GM18511 (cell line): ENCODE results near the gene CCDC24.

Experiments
- ATAC-seq: cut with Tn5 transposase; IDR thresholded peaks from one replicate; pipeline ENCODE4 v1.9.1; 2021; ENCODE audit warnings: mild to moderate bottlenecking, moderate library complexity; ENCODE audit not compliant: unreplicated experiment

CCDC24 gene

DNA sequence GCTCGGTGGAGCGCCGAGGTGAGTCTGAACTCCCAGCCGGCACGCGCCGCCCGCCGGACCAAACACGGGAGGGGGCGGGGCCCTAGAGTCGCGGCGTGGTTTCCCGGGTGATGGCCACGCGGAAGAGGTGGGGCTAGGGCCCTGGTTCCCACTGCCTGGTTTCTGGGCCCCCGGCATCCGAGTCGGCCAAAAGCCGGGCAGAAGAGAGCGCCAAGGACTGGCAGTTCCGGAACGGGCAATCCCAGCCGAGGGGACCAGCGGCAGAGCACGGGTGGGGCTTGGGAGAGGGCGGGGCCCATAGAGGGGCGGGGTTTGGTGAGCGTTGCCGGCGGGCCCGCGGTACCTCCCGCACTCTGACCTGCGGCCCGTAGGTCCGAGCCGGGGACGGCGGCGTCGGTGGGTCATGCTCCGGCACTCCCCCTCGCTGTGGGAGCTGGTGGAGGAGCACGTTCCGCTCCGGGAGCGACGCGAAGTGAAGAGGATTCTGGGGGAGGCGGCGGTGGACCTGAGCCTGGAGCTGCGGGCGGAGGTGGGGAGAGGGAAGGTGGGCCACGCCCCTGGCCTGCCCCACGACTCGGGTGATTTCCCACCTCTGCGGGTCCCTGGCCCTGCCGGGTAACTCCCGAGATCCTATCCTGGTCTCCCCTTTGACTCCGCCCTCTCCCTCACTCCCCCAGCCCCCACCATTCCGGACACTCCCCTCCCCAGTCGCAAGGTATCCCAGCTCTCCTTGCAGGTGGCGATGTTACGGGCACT, at the start of gene CCDC24:
TSS of gene CCDC24 (plus strand) at position 124 of the 756 bp plus-strand sequence. CDS start at position 404, 280 bp downstream.
- peak; percentile 76 for ATAC-seq

DNA sequence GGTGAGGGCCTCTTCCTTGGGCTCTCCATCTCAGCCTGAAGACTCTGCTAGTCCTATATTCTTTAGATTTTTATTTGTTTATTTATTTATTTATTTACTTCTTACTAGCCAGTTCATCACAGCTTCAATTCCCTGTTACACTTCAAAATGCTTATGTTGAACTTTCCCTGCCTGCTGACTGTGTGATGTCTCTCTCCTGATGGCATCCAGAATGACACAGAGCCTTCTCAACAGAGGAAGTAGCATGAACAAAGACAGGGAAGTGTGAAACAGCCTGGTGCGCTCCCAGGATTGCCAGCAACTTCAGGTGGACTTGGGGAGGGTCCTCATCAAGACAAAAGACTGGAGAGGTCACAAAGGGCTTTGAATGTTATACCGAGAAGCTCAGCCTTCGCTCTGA, 49.0 kb upstream of the CCDC24 start:
- no peak for ATAC-seq

DNA sequence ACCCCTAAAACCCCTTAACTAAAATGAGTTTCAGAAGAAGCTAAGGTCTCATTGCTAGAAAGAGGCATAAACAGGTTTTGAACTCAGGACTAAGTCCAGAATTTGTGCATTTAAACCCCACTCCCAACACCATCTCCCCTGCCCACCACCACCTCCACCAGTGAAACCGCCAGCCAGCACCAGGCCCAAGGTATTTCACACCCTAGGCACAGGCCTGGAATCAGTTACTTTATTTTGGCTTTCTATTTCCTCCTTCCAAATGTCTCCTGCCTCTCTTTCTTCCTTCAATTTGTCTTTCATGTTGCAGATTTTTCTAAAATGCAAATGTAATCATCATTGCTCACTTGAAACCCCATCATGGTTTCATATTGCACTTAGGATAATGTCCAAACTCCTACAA, 46.5 kb upstream of the CCDC24 start:
- no peak for ATAC-seq

DNA sequence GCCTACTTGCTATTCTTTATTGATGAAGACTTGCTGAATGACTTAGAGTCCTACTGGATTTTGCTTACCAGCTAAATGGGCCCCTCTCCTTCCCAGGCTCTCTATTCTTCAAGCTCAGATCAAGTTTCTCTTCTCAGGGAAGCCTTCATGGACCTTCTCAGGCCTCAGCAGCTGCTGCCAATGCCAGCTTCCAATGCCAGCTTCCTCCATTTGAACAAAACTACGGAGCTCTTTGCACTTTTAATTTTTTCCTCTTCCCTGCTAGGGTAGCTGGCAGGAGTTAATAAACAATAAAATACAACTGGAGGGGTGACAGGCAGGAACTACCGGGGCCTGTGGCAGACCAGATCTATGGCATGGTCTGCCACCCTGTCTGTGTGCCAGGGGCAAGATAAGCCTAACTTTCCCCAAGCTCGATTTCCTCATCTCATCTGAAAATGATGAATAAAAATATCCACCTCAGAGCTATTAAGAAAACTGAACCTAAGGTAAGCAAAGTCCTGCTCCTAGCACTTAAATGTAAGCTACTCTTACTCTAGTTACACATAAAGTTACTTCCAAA, 45.6 kb upstream of the CCDC24 start:
- ATAC-seq = no peak

DNA sequence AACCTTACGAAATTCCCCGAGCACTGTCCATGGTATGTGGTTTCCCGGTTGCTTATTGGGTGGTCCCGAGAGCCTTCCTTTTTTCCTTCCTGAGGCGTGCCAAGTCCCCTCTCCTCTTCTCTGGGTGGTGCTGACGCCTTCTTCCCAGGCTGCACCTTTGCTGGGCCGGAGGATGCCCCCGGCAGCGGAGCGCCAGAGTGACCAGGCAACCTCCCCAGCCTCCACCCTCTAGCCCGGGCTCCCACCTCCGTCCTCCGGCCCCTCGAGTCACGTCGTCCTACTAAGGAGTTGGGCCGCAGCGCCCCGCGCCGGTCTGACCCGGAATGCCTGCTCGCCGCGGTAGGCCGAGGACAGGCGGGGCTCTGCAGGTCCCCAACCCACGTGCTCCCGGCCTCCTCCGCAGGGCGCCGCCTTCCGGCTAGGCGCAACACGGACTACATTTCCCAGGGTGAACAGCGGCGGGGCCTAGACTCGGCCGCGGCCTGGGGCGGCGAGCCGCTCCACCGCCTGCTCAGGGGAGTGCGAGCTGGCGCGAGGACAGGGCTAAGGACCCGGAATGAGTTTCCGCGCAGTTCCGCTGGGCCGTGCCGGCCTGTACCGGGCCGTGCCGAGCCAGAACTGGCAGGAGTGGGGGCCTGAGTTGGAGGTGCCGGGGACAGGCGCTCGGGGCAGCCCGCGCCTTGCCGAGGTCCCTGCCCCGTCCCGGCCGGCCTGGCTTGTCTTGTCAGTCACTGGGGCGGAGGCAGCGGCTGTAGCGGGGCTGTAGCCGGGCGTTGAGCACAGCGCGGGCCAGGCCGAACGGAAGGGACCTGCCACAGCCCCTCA, 45.0 kb upstream of the CCDC24 start, which contains the start of gene IPO13:
TSS of gene IPO13 (plus strand) at position 715 of the 825 bp plus-strand sequence. CDS start 651 bp downstream, outside the sequence.
- peak; percentile 92 for ATAC-seq

DNA sequence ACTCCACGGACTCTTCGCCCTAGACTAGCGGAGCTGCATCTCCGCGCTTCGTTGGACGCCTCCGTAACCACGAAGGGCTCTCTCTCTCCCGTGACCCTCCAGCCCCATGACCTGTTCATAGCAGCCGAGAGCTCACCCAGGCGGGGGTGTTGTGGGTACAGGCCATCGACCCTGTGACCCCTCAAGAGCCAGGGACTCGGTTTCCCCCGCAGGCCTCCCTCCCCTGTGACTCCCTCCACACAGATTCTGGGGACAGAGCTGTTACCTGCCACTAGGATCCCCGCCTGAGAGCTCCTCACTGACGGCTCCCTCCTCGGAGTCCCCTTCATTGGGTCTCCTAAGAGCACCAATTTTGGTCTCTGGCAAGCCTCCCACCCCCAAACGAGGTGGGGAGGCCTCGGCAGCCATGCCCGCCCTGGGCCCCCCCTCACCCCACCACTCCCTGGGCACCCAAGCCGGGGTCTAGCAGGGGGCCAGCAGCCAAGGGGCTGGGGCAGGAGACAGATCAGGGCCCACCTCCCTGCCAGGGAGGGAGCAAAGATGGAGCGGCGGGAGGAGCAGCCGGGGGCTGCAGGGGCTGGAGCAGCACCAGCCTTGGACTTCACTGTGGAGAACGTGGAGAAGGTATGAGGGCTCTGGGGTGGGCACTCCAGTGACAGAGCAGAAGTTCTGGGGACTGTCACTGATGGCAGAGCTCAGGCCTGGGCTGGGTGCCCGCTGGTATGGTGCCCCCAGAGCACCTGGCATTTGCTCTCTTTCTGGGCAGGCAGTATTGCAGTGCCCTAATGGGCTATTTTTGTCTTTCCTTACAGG, 44.1 kb upstream of the CCDC24 start:
- no peak for ATAC-seq

DNA sequence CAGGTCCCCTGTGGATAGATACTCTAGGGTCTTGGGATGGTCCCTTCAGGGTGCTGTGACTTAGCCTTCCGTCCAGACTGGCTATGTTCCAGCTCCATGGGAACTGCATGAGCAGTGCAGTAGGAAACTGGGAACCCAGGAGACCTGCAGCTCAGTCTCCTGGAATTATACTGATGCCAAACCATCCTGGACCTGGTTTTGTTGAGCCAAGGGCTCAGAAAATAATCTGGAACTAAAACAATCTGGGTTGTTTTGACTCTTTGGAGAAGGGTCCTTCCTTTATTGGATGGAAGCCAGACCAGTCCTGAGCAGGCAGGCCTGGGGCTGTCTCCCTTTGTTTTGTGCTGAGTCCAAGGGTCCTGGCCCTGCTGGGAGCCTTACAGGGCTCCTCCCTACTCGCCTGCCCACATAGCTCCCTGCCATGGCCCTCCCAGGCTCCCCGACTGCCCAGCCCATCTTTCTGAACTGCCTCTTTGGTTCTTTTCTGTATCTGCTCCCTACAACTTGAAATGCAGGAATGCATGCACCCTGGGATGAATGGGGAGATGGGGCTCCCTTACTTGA, 43.4 kb upstream of the CCDC24 start:
- ATAC-seq = no peak

DNA sequence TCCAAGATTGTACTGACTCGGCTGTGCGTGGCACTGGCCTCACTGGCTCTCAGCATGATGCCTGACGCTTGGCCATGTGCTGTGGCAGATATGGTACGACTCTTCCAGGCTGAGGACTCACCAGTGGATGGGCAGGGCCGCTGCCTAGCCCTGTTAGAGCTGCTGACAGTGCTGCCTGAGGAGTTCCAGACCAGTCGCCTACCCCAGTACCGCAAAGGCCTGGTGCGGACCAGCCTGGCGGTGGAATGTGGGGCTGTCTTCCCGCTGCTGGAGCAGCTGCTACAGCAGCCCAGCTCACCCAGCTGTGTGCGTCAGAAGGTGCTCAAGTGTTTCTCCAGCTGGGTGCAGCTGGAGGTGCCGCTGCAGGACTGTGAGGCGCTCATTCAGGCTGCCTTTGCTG, 41.7 kb upstream of the CCDC24 start:
- ATAC-seq = no peak

DNA sequence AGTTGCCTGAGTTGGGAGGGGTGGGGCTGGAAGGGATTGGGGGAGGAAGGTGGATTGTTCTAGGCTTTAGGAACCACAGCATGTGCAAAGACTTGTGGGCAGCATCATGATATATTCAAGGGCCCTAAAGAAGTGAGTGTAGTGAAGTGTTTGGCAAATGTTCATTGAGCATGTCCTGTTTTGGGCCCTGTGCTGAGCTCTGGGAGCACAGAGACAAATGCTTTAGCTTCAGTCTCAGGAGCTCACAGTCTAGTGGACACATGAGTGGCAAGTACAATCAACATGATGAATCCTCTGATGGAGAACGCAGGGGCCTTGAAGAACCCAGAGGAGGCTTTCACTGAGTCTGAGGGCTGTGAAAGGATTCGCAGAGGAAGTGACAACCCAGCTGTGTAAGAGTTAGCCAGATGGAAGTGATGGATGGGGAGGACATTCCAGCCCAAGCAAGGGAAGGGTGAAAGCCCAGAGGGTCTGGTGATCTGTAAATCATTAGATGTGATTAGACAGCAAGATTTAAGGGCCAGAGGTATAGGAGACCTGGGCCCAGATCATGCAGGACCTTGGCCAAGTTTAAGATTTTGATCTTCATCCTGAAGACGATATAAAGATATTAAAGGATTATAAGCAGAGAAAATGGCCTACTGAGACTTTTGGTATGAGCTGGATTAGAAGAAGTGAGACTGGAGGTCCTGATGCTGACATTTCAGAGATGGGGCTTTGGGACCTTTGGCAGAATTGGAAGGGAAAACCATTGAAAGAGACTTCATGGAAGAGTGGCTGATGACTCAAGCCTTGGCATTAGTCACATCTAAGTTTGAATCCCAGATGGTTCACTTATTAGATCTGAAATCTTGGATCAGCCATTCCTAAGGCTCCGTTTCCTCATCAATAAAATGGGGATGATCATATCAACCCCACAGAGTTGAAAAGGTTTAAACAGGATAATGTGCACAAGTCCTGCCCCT, 40.1 kb upstream of the CCDC24 start:
- ATAC-seq = no peak

DNA sequence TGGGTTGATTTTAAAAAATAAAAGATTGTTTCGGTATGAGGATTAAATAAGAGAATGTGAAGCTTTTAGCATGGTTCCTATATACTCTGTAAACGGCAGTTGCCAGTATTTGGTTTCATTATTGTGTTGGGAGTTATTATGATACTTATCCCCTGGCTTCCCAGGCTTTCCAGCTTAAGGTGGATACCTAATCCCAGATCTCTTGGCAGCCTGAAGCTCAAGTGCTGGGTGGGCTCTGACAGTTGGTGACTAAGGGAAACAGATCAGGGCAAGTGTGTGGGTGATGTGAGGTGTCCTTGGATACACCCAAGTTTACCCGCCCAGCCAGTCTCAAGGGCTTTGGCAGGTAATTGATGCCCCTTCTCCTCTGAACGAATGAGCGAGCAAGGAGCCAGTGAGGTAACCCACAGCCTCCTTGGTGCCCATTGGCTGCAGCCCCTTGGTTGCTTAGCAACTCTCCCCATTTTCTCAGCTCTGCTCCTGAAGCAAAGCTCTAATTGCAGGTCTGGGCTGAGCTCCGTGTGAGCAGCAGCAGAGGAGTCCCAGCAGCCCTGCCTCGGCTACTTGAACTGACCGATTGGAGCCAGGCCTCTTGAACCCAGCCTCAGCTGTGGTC, 38.6 kb upstream of the CCDC24 start:
- no peak for ATAC-seq

DNA sequence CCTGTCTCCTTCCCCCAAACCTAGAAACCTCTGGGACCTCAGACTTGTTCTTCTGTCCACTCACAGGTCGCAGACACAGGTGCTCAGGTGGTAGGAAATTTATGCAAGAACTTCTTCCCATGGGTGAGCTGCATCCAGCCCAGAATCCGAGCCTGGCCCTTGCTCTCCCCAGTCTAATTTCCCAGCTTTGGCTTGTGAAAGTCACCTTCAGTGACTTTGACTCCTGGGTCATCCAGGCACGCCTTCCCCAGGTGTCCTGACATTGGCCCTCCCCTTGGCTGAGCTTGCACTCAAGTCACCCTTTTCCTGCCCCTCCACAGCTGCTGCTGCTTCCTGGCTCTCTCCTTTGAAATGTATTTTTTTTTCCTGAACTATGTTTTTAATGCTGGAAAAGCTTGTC, 38.0 kb upstream of the CCDC24 start:
- no peak for ATAC-seq

DNA sequence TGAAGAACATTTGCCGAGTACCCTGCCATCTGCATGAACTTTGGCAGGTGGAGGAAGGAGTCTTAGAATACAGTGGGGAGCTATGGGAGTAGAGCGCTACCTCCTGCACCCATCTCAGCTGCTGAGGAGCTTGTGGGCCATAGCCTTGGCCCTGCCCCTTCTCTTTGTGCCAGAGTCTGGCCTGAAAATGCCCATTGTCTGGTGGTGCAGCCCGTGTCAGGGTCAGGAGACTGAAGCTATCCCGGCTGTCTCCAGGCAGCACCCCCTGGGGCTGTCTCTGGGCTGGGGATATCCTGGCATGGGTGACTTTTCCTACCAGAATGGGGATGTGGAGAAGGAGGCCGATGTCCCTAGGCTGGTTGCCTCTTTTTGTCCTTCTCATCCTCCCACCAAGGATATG, 37.4 kb upstream of the CCDC24 start:
- no peak for ATAC-seq

DNA sequence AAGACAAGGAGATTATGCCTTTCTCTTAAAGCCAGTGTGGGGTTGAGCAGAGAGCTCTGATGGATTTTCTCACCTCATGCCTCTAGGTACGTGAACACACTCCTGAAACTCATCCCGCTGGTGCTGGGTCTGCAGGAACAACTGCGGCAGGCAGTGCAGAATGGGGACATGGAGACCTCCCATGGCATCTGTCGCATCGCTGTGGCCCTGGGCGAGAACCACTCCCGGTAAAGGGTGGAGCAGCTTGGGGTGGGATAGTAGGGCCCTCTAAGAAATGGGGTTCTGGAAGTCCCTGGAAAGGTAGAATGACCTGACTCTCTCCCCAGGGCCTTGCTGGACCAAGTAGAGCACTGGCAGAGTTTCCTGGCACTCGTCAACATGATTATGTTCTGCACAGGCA, 35.2 kb upstream of the CCDC24 start:
- no peak for ATAC-seq

DNA sequence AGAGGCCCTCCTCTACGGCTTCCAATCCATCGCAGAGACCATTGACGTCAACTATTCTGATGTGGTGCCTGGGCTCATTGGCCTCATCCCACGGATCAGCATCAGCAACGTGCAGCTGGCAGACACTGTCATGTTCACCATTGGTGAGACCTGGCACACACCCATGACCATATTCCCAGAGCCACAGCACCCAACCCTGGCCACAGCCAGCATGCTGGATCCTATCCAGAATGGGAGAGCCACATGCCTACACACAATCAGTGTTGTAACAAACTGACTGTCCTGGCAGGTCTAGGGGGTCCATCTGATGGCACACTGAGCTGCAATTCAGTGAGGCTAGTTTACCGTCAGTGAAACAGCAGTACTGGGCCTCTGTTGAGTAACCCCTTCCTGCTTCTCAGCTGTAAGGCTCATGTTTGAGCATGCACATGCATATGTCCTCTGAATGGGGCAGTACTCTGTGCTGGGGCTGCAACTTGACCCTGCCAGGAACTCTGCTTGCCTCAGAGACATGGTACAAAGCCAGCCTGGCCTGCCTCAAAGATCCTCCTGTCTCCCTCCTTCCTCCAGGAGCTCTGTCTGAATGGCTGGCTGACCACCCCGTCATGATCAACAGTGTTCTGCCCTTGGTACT, 33.9 kb upstream of the CCDC24 start:
- ATAC-seq = no peak

DNA sequence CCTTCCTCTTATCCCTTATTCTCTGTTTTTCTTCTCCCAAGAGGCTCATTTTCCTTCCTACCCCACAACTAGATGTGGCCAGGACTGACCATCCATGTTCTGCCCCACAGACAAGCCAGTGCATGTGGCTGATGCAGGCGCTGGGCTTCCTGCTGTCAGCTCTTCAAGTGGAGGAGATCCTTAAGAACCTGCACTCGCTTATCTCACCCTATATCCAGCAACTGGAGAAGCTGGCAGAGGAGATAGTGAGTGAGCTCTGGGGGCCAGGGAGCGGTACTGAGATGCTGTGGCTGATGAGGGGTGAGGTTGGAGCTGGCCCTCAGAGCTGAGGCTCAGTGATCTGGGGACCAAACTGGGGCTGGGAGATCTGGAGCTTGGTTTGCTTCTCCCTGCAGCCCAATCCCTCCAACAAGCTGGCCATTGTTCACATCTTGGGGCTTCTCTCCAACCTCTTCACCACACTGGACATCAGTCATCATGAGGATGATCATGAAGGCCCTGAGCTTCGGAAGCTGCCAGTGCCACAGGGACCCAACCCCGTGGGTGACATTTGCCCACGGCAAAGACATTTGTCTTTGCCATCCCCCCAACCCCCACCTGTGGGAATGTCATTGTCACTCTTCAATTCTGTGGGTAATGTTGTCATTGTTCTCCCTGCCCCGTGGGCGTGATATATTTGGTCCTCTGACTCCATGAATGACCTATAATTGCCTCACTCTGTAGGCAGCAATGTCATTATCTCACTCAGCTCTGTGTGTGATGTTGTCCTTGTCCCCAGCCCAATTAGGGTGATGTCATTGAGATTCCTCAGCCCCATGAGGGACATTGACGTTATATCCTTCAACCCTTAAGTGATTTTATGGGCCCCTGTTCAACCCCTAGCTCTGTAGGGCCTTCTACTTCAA, 32.8 kb upstream of the CCDC24 start:
- ATAC-seq = no peak

DNA sequence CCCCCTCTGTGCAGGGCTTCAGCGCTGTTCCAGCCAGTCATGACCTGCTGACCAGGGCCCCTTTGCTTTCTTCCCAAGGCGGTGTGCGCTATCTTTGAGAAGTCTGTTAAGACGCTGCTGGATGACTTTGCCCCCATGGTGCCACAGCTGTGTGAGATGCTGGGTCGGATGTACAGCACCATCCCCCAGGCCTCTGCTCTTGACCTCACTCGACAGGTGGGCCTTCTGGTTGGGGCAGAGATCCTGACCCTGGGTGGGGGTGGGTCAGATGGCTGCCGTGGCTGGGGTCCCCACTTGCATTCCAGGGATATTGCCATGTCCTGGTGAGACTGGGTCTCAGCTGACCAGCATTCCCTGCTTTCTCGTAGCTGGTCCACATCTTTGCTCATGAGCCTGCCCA, 30.6 kb upstream of the CCDC24 start:
- ATAC-seq = no peak

DNA sequence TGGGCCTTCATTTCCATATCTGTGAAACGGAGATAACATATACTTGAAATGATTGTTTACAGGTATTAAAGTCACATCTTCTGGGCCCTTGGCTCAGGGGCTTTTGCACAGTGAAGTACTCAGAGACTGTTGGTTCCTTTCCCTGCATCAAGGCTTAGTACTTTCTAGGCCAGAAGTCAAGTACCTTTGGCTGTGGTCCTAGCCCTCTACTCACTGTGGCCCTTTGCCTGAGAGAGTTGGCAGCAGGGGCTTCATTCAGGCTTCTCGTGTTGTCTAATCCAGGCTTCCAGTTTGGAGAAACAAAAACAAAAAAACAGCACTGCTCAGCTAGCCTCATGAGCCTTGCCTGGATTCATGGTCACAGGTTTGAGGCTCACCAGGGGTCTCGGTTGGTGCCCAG, 29.7 kb upstream of the CCDC24 start:
- ATAC-seq = no peak

DNA sequence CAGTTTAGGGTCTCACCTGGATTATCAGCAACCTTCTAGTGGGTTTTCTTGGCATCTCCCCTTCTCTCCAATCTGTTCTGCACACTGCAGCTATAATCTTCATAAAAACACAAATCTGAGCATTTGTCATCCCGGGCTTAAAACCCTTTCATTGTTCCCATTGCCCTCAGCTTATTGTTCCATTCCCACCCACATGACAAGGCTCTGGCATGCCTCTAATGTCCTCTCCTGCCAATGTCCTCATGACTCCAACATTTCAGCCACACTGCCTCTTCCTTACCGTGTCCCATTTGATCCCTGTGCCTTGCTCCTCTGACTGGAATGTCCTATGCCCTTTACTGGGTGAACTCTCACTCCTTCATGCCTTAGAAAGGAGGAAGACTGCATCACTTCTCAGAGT, 29.1 kb upstream of the CCDC24 start:
- no peak for ATAC-seq
